Measurements from ENCODE around the gene MOB3A. TPM values are rescaled to one million over a fixed set of nuclear protein-coding genes. Genes with fewer than 3 reads are reported as not detected.
A peak's percentile ranks its signal among the peaks of the same experiment; 100 is the strongest.

The MOB3A gene
- total and polyA plus RNA-seq, 2 donors (not counting 1 experiment from before 2014, with no cell fraction given), result 17.2 to 34.8 TPM

DNA sequence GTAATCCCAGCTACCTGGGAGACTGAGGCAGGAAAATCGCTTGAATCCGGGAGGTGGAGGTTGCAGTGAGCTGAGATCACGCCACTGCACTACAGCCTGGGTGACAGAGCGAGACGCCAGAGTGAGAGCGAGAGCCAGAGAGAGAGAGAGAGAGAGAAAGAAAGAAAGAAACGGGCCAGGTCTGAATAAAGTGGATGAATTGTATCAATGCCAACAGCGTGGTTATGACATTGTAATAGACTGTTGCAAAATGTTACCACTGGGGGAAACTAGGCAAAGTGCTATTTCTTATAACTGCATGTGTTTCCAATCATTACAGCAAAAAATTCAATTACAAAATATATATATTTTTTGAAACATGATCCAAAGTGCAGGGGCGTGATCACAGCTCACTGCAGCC is 68.8 kb downstream of the MOB3A start:
- Histone ChIP-seq H4K20me1 (ENCODE audit: control insufficient read depth, extremely low read depth, insufficient read depth, low read length) (no peaks in the 10 kb centered on the region), H3K4me2 (ENCODE audit: extremely low read depth, insufficient read depth, low read length) (no peak overlapping the region), H3K27me3 (ENCODE audit: control insufficient read depth, insufficient read depth, low read length) (no peaks in the 10 kb centered on the region)

DNA sequence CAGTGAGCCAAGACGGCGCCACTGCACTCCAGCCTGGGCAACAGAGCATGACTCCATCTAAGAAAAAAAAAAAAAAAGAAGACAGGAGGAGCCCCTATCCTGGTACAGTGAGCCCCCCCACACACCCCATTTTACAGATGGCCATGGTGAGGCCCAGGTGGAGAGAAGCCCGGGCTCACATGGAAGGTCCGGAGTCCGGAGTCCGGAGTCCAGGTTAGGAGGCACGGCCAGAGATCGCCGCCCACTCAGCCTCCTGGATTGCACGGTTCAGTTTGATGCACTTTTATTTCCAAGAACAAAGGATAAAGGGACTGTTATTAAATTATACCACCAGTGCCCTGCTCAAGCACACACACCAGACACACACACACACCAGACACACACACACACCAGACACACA is 69.4 kb downstream of the MOB3A start:
- no peaks in the 10 kb centered on the region for H3K9me3 ChIP-seq (ENCODE audit: control insufficient read depth, insufficient read depth, low read depth, low read length)
- H3K4me1 ChIP-seq (ENCODE audit: control insufficient read depth, extremely low read depth, insufficient read depth, low read length), result peaks cover 2% of the 10 kb centered on the region
- no peak overlapping the region for H2AFZ ChIP-seq (ENCODE audit: low read length)
- H3K79me2 ChIP-seq (ENCODE audit: control insufficient read depth, insufficient read depth, low read length), result no peaks in the 10 kb centered on the region
- H3K9ac ChIP-seq (ENCODE audit: insufficient read depth, low read length), result no peak overlapping the region
- TF ChIP-seq EZH2 (IDR thresholded peaks at IDR 0.05; ENCODE audit: low read length, missing control alignments), result no peak
- no peak for TF ChIP-seq CTCF (conservative IDR thresholded peaks at IDR 0.05 in 1 of 2, IDR thresholded peaks at IDR 0.05 in 1 of 2; ENCODE audit: low read depth in 1 of 2, low read length in 2 of 2)
- H3K4me2 ChIP-seq (ENCODE audit: extremely low read depth, insufficient read depth, low read length), result no peak overlapping the region
- H3K27me3 ChIP-seq (ENCODE audit: control insufficient read depth, insufficient read depth, low read length), result no peaks in the 10 kb centered on the region
- no peaks in the 10 kb centered on the region for H4K20me1 ChIP-seq (ENCODE audit: control insufficient read depth, extremely low read depth, insufficient read depth, low read length)
- no peak for DNase-seq (ENCODE audit: low read depth in 2 of 2)
- no peak overlapping the region for H3K27ac ChIP-seq (ENCODE audit: insufficient read depth, low read length)
- no peaks in the 10 kb centered on the region for H3K36me3 ChIP-seq (ENCODE audit: control insufficient read depth, insufficient read depth, low read length)
- no peak overlapping the region for H3K4me3 ChIP-seq (replicated peaks in 1 of 4; ENCODE audit: control extremely low read depth in 1 of 4, insufficient read depth in 1 of 4, low read depth in 3 of 4, low read length in 4 of 4)

More for the DNA sequence above, 68.8 kb downstream of the MOB3A start:
- Histone ChIP-seq H3K36me3 (ENCODE audit: control insufficient read depth, insufficient read depth, low read length) (no peaks in the 10 kb centered on the region), H3K4me1 (ENCODE audit: control insufficient read depth, extremely low read depth, insufficient read depth, low read length) (peaks cover 7% of the 10 kb centered on the region), H3K9ac (ENCODE audit: insufficient read depth, low read length) (no peak overlapping the region), H3K79me2 (ENCODE audit: control insufficient read depth, insufficient read depth, low read length) (no peaks in the 10 kb centered on the region), H3K9me3 (ENCODE audit: control insufficient read depth, insufficient read depth, low read depth, low read length) (no peaks in the 10 kb centered on the region), H3K27ac (ENCODE audit: insufficient read depth, low read length) (no peak overlapping the region), H2AFZ (ENCODE audit: low read length) (no peak overlapping the region), H3K4me3 (replicated peaks in 1 of 4; ENCODE audit: control extremely low read depth in 1 of 4, insufficient read depth in 1 of 4, low read depth in 3 of 4, low read length in 4 of 4) (no peak overlapping the region)
- DNase-seq (ENCODE audit: low read depth in 2 of 2), result peak; percentile 64 to 95
- TF ChIP-seq CTCF (conservative IDR thresholded peaks at IDR 0.05 in 1 of 2, IDR thresholded peaks at IDR 0.05 in 1 of 2; ENCODE audit: low read depth in 1 of 2, low read length in 2 of 2) (no peak), EZH2 (IDR thresholded peaks at IDR 0.05; ENCODE audit: low read length, missing control alignments) (no peak)

GRCh38 chr19:2022289-2022688 is 73.8 kb downstream of the MOB3A start:
- no peak overlapping the region for H3K4me3 ChIP-seq (replicated peaks in 1 of 4; ENCODE audit: control extremely low read depth in 1 of 4, insufficient read depth in 1 of 4, low read depth in 3 of 4, low read length in 4 of 4)
- H3K4me1 ChIP-seq (ENCODE audit: control insufficient read depth, extremely low read depth, insufficient read depth, low read length), result peaks cover 1% of the 10 kb centered on the region
- H3K79me2 ChIP-seq (ENCODE audit: control insufficient read depth, insufficient read depth, low read length), result no peaks in the 10 kb centered on the region
- H3K9me3 ChIP-seq (ENCODE audit: control insufficient read depth, insufficient read depth, low read depth, low read length), result no peaks in the 10 kb centered on the region
- H3K9ac ChIP-seq (ENCODE audit: insufficient read depth, low read length), result no peak overlapping the region
- H4K20me1 ChIP-seq (ENCODE audit: control insufficient read depth, extremely low read depth, insufficient read depth, low read length), result no peaks in the 10 kb centered on the region
- TF ChIP-seq CTCF (conservative IDR thresholded peaks at IDR 0.05 in 1 of 2, IDR thresholded peaks at IDR 0.05 in 1 of 2; ENCODE audit: low read depth in 1 of 2, low read length in 2 of 2), result no peak
- TF ChIP-seq EZH2 (IDR thresholded peaks at IDR 0.05; ENCODE audit: low read length, missing control alignments), result no peak
- no peak overlapping the region for H3K4me2 ChIP-seq (ENCODE audit: extremely low read depth, insufficient read depth, low read length)
- H3K27ac ChIP-seq (ENCODE audit: insufficient read depth, low read length), result no peak overlapping the region
- no peak overlapping the region for H2AFZ ChIP-seq (ENCODE audit: low read length)
- DNase-seq (ENCODE audit: low read depth in 2 of 2), result no peak
- H3K36me3 ChIP-seq (ENCODE audit: control insufficient read depth, insufficient read depth, low read length), result no peaks in the 10 kb centered on the region
- H3K27me3 ChIP-seq (ENCODE audit: control insufficient read depth, insufficient read depth, low read length), result no peaks in the 10 kb centered on the region
